Measurements from ENCODE around the gene PHRF1. TPM values are rescaled to one million over a fixed set of nuclear protein-coding genes. Genes with fewer than 3 reads are reported as not detected.
A peak's percentile ranks its signal among the peaks of the same experiment; 100 is the strongest.

The PHRF1 gene
- total RNA-seq, 1 experiment from 2014 or later = 75.3 TPM

GRCh38 chr11:614623-615503 is 38.6 kb downstream of the PHRF1 start:
- DNase-seq (ENCODE audit: low spot score) = peak; percentile 83

- peak; percentile 98 for DNase-seq (ENCODE audit: low spot score)
Observed at GRCh38 chr11:615504-616319, 39.4 kb downstream of the PHRF1 start, which contains the start of gene IRF7. Gene IRF7 (minus strand): TSS chr11:615950. CDS start chr11:615364, 586 bp downstream.

GRCh38 chr11:616320-617198 is 40.3 kb downstream of the PHRF1 start:
- DNase-seq (ENCODE audit: low spot score) = no peak

- DNase-seq (ENCODE audit: low spot score) = no peak
Observed at GRCh38 chr11:617199-617911, 41.1 kb downstream of the PHRF1 start.

DNA sequence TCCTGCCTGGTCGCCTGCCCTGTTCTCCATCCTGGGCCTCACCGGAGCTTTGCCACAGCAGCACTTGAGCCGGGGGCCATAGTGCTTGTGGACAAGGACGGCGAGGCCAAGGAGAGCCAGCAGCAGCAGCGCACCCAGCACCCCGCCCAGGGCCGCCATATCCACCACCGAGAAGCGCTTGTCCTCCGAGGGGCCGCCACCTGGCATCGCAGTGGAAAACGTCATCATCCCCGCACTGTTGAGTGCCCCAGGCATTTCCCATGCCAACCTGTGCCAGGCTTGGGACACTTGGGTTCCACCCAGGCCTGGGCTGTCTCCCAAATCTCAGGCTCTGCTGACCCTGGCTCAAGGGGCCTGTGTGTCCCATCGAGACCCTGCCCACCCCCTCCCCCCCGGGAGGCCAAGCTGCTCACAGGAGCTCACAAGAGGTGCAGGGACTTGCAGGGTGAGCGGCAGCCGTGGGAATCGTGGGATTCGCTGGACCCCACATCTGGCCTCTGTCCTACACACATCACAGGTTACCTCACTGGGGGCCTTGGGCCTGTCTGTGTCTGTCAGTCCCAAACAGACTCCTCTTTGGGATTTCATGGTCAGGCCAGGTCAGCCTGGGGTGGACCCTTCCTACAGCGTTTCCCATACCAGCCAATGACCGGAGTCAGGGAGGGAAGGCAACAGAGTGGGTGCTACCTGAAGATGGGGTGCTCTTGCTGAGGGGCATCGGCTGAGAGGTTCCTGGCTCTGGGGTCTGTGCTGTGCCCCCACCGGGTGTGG is 41.8 kb downstream of the PHRF1 start:
- DNase-seq (ENCODE audit: low spot score) = no peak

DNA sequence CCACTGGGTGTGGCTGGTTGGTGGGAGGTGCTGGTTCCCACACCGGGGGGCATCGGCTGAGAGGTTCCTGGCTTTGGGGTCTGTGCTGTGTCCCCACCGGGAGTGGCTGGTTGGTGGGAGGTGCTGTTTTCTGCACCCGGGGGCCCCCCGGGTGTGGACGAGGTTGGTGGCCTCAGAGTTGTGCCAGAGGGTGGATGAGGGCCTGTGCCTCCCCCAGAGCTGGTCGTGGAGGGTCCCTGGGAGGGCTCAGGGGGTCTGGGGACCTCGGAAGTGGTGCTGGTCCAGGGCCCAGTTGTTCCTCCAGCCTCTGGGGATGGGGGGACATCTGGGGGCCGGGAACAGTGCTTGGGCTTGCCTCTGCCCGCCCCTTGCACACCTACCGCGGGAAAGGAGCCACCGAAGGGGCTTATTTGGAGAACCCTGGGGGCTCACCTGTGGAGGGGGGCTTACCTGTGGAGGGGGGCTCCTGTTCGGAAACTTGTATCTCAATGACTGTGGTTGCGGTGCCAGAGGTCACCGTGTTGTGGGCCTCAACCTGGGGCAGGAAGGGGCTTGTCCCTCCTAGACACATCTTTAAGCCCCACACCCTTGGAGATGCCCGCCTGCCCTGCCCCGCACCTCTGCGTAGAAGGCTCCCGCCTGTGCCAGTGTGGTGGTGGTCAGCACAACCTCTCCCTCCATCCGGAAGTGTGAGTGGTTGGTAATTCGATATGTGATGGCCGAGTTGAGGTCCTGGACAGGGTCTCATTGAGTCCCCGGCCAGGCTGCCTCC is 42.8 kb downstream of the PHRF1 start:
- DNase-seq (ENCODE audit: low spot score) = no peak

- DNase-seq (ENCODE audit: low spot score) = no peak
Observed at GRCh38 chr11:619628-620050, 43.4 kb downstream of the PHRF1 start.

DNA sequence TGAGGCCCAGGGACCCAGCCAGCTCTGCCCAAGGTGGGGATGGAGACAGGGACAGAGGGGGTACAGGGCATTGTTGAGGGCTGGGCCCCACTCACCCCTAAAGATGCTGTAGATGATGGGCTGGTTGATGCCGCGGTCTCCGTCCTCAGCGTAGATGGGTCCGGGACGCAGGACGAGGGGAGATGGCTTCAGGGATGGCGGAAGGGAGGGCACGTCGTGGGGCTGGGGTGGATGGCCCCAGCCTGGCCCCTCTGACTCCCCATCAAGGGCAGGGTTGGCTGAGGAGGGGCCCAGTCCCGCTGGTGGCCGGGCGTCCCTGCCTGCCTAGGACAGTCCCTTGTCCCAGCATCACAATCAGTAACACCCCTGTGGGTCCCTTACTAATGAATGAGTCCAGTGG is 43.9 kb downstream of the PHRF1 start:
- DNase-seq (ENCODE audit: low spot score) = no peak

DNA sequence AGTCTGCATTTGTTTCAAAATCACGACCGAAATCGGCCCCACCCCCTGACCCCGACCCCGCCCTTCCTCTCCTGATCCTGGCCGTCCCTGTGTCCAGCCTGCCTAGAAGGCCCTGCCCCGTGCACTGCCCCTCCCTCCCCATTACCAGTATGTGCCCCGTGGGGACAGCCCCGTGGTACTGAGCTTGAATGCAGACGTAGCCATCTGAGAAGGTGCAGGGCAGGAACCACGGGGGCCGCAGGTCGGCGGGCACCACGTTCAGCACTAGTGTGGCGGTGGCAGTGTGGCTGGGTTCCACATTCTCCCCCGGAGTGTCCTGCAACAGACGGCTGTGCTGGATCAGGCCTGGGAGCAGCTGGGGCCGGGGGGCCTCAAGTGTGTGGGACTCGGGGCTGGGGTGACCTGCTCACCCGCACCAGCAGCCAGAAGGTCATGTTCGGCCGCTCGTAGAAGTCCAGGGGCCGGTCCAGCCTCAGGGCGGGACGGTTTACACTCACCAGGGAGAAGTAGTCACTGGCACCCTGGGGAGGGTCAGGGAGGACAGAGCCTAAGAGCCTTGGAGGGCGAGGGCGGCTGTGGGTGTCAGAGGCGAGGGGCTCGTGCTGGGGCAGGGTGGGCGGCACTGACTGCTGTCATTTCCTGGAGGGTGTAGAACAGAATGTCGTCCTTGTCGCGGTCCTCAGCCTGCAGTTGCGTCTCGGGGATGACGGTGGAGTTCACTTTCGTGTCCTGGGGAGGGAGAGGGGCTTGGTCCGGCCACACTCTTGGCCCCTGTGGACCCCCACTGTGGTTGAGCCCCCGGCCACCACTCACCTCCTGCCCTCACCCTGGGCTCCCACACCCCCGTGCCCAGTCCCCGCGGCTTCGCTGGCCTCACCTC is 44.9 kb downstream of the PHRF1 start:
- no peak for DNase-seq (ENCODE audit: low spot score)

DNA sequence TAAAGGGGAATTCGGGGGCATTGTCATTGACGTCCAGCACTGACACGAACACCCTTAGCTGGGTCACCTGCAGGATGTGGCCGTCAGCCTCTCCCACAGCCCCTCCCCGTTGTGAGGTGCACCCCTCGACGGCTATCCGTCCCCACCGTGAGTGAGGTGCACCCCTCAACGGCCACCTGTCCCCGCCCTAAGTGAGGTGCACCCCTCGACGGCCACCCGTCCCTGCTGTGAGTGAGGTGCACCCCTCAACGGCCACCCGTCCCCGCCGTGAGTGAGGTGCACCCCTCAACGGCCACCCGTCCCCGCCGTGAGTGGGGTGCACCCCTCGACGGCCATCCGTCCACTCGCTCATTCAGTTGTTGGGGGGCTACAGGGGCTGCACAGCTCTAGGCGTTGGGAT is 45.6 kb downstream of the PHRF1 start:
- no peak for DNase-seq (ENCODE audit: low spot score)

DNA sequence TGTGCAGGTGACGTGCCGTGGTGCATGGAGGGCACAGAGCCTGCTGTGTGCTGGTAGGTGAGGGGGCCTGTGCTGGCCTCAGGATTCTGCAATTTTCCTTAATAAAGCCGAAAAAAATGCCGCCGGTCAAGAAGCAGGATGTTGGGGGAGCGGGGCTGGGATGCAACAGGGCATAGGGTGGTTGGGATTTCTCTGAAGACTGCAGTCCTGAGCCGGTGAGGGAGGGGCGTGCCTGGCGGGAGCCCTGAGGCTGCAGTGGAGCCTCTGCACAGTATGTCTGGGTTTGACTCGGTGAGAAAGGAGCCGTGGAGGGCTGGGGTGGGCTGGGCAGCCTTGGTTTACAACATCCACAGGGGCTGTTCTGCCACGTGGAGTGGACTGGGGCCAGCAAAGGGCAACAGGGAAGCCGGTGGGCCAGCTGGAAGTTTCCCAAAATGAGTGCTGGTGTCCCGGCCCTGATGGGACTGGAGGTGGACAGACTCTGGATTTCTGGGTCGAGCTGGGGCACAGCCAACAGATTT is 47.1 kb downstream of the PHRF1 start:
- no peak for DNase-seq (ENCODE audit: low spot score)

GRCh38 chr11:623999-624704 is 47.9 kb downstream of the PHRF1 start:
- peak; percentile 93 for DNase-seq (ENCODE audit: low spot score)

GRCh38 chr11:624705-625635 is 48.7 kb downstream of the PHRF1 start, which contains the start of gene CDHR5:
Gene CDHR5 (minus strand): TSS chr11:624955. CDS start chr11:624902, 53 bp downstream.
- DNase-seq (ENCODE audit: low spot score) = peak; percentile 78

DNA sequence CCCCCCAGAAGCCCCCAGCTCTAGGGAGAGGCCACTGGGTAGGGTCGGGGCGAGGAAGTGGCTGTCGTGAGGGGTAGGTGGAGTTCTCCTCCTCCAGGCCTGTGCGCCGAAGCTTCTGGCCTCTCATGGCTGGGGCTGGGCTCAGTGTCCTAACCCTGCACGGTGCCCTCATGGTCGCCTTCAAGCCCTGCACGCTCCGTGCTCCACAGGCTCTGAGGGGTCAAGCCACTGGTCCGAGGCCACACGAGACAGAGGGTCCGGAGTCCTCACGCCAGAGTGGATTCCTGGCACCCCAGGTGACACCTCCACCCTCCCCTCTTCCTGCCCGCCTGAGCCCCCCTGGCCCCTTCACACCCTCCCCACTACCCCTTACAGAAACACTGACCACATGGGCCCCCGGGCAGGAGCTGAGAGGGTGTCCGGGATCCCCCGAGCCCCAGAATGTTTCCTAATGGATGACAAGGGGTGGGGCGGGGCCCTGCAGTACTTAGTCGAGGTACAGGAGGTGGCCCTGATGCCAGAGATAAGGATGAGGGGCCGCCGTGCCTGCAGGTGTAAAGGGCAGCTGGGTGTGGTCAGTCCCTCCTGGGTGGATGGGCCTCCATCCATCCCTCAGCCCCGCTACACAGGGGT is 49.5 kb downstream of the PHRF1 start:
- DNase-seq (ENCODE audit: low spot score) = no peak

- DNase-seq (ENCODE audit: low spot score) = no peak
Observed at GRCh38 chr11:626475-627307, 50.4 kb downstream of the PHRF1 start, which contains the start of gene SCT. Gene SCT (minus strand): TSS chr11:627181. CDS start chr11:627143, 38 bp downstream.
